ENCODE data around the gene NOTO.

- no peak for TF ChIP-seq EZH2 (IDR thresholded peaks at IDR 0.05; ENCODE audit: low read length)
- TF ChIP-seq, protein P1, sequence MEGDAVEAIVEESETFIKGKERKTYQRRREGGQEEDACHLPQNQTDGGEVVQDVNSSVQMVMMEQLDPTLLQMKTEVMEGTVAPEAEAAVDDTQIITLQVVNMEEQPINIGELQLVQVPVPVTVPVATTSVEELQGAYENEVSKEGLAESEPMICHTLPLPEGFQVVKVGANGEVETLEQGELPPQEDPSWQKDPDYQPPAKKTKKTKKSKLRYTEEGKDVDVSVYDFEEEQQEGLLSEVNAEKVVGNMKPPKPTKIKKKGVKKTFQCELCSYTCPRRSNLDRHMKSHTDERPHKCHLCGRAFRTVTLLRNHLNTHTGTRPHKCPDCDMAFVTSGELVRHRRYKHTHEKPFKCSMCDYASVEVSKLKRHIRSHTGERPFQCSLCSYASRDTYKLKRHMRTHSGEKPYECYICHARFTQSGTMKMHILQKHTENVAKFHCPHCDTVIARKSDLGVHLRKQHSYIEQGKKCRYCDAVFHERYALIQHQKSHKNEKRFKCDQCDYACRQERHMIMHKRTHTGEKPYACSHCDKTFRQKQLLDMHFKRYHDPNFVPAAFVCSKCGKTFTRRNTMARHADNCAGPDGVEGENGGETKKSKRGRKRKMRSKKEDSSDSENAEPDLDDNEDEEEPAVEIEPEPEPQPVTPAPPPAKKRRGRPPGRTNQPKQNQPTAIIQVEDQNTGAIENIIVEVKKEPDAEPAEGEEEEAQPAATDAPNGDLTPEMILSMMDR (optimal IDR thresholded peaks at IDR 0.05 in 1 of 3, IDR thresholded peaks at IDR 0.05 in 1 of 3, conservative IDR thresholded peaks at IDR 0.05 in 1 of 3; ENCODE audit: extremely low read depth in 1 of 3, insufficient read depth in 2 of 3, low read length in 3 of 3) = no peak
These were observed 56.5 kb downstream of the NOTO start for GRCh38 chr2:73258913-73259215.
